Measurements from ENCODE around the gene CPLX4. TPM values are rescaled to one million over a fixed set of nuclear protein-coding genes. Genes with fewer than 3 reads are reported as not detected.
A peak's percentile ranks its signal among the peaks of the same experiment; 100 is the strongest.

Gene CPLX4
- total RNA-seq, 1 donor from 2014 or later, result not detected

DNA sequence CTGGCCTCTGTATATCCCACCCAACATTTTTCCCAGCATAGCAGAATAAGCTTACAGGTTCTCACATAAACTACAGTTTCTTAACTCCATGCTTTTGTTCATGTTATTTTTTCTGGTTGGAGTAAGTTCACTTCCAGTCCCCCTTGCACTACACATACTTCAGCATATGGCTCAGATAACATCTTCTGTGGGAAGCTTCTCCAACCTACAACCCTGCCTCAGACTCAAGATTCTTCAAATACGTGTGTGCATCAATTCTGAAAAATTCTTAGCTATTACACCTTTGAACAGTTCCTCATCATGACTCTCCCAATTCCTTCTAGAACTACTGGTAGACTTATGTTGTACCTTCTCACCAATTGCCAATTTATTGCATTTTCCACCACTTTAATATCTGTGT, 7.5 kb upstream of the CPLX4 start:
- Histone ChIP-seq H3K27me3 (ENCODE audit: control insufficient read depth, insufficient read depth, low read length) (no peaks in the 10 kb centered on the region), H3K36me3 (ENCODE audit: control insufficient read depth, insufficient read depth, low read length) (peaks cover 4% of the 10 kb centered on the region), H3K4me3 (ENCODE audit: low read depth, low read length) (no peak overlapping the region)
- DNase-seq (ENCODE audit: low read depth) (no peak), FAIRE-seq (no peak)
- TF ChIP-seq, protein P1, sequence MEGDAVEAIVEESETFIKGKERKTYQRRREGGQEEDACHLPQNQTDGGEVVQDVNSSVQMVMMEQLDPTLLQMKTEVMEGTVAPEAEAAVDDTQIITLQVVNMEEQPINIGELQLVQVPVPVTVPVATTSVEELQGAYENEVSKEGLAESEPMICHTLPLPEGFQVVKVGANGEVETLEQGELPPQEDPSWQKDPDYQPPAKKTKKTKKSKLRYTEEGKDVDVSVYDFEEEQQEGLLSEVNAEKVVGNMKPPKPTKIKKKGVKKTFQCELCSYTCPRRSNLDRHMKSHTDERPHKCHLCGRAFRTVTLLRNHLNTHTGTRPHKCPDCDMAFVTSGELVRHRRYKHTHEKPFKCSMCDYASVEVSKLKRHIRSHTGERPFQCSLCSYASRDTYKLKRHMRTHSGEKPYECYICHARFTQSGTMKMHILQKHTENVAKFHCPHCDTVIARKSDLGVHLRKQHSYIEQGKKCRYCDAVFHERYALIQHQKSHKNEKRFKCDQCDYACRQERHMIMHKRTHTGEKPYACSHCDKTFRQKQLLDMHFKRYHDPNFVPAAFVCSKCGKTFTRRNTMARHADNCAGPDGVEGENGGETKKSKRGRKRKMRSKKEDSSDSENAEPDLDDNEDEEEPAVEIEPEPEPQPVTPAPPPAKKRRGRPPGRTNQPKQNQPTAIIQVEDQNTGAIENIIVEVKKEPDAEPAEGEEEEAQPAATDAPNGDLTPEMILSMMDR (IDR thresholded peaks at IDR 0.05; ENCODE audit: insufficient read depth, low read length, severe bottlenecking), result no peak

DNA sequence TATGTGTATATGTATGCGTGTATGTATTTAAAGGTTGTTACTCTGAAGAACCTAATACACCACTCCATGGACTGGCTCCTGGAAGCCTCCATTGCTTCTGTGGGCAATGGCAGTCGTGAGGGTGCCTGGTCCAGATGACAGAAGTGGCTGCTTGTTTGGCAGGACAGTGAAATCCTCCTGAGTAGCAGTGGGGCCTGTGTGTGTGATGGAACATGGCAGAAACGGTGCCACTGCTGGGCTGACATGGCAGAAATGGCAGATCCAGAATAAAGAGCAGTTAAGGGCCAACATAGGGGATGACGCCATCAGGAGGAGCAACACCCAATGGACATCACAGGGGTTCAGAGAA, 6.1 kb upstream of the CPLX4 start:
- Histone ChIP-seq H3K27me3 (ENCODE audit: control insufficient read depth, insufficient read depth, low read length) (no peaks in the 10 kb centered on the region), H3K36me3 (ENCODE audit: control insufficient read depth, insufficient read depth, low read length) (peaks cover 4% of the 10 kb centered on the region), H3K4me3 (ENCODE audit: low read depth, low read length) (no peak overlapping the region)
- no peak for FAIRE-seq
- DNase-seq (ENCODE audit: low read depth), result no peak
- TF ChIP-seq, protein P1 (IDR thresholded peaks at IDR 0.05; ENCODE audit: insufficient read depth, low read length, severe bottlenecking), result no peak

DNA sequence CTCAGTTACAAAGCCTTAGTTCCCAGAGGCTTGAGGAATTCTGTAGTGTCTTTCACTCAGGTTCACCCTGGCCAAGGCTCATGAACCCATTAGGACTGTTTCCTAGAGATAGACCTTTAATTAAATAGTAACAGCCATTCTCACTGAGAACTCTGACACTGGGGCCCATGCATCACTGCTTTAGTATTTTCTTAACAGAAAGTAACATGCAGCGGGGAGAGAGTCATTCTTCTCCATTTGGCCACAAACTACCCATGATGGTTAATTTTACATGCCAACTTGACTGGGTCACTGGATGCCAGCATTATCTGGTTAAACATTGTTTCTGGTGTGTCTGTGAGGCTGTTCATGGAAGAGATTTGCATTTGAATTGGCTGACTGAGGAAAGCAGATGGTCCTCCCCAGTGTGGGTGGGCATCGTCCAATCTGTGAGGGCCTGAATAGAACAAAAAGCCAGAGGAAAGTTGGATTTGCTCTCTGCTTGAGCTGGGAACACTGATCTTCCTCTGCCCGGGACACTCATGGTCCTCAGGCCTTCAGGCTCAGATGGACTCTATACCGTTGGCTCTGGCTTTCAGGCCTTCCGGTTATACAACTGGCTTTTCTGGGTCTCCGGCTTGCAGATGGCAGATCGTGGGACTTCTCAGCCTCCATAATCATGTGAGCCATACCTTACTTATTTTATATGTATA, 5.6 kb upstream of the CPLX4 start:
- TF ChIP-seq, protein P1 (IDR thresholded peaks at IDR 0.05; ENCODE audit: insufficient read depth, low read length, severe bottlenecking), result no peak
- Histone ChIP-seq H3K4me3 (ENCODE audit: low read depth, low read length) (no peak overlapping the region), H3K36me3 (ENCODE audit: control insufficient read depth, insufficient read depth, low read length) (peaks cover 4% of the 10 kb centered on the region), H3K27me3 (ENCODE audit: control insufficient read depth, insufficient read depth, low read length) (no peaks in the 10 kb centered on the region)
- FAIRE-seq, result no peak
- no peak for DNase-seq (ENCODE audit: low read depth)

DNA sequence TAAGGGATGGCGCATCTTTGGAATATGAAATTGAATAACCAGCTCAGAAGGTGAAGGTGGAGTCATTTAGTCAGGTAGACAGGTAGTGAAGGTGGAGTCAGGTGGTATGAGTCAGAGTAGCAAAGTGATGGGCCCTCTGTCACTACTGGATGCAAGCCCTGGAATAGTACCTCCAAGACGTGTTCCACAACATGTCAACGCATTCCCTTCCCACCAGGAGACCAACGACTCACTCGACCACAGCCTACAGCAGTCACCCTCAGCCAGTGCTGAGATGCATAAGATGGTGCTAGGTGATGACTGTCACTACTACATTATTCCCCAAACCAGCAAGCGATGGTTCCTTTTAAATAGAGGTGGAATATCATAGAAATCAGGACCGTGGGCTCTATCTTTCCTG, 6.8 kb downstream of the CPLX4 start:
- FAIRE-seq (peak; percentile 95), DNase-seq (ENCODE audit: low read depth) (peak; percentile 80)
- Histone ChIP-seq H3K36me3 (ENCODE audit: control insufficient read depth, insufficient read depth, low read length) (no peaks in the 10 kb centered on the region), H3K4me3 (ENCODE audit: low read depth, low read length) (no peak overlapping the region), H3K27me3 (ENCODE audit: control insufficient read depth, insufficient read depth, low read length) (peaks cover 2% of the 10 kb centered on the region)
- TF ChIP-seq, protein P1 (IDR thresholded peaks at IDR 0.05; ENCODE audit: insufficient read depth, low read length, severe bottlenecking), result no peak

DNA sequence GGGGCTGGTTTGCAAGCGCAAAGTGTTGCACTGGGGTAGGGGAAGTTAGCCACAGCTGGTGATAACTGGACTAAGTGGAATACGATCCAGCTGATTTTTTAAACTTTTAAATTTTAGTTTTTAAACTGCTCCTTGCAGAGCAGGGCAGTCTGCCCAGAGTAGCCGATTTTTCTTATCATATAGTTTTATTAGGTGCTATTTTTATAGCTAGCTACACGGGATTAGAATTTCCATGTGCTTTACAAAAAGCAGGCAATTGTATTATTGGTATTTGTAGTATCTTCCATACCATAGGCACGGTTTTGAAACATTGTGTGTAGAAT, 9.6 kb downstream of the CPLX4 start:
- DNase-seq (ENCODE audit: low read depth) (no peak), FAIRE-seq (no peak)
- TF ChIP-seq, protein P1 (IDR thresholded peaks at IDR 0.05; ENCODE audit: insufficient read depth, low read length, severe bottlenecking), result no peak
- Histone ChIP-seq H3K36me3 (ENCODE audit: control insufficient read depth, insufficient read depth, low read length) (no peaks in the 10 kb centered on the region), H3K27me3 (ENCODE audit: control insufficient read depth, insufficient read depth, low read length) (peaks cover 2% of the 10 kb centered on the region), H3K4me3 (ENCODE audit: low read depth, low read length) (no peak overlapping the region)
